ENCODE measurements around the gene RTCA.
"Not testable (repeated sequence)": the region's sequence is repeated elsewhere in the genome, so short reads cannot be mapped to it uniquely, and the experiment has no call there.

RTCA gene

DNA sequence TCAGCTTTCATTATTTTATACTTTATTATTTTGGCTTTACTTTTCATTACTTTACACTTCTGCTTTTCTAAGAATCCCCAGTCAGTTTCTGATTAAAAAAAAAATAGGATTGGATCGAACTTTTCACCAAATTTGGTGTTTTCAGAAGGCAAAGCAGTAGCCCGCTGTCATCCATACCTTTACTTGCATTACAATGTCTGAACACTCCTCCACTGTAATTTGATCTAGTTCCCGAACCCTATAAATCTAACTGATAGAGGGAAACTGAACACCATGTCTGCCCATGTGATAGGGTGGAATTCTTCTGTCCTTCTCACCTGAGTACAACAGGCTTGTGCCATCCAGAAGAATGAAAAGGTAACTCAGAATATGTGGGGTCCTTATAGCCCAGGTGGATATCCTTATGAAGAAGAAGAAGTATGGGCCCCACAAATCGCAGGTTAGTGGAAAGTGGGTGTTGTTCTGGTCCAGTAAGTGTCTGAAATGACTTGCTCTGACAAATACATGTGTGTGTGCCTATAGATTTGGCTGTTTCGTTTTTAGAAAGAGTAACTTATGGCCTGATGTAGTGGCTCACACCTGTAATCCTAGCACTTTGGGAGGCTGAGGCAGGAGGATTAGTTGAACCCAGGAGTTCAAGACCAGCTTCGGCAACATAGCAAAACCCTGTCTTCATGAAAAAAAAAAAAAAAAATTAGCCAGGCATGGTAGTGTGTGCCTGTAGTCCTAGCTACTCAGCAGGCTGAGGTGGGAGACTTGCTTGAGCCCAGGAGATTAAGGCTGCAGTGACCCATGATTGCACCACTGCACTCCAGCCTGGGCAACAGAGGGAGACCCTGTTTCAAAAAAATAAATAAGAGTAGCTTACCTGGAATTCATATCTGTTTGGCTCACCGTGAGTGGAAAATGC lies 59.7 kb downstream of the RTCA start:
- no peaks in the 10 kb centered on the region for H3K27me3 ChIP-seq (replicated peaks; ENCODE audit: control insufficient read depth, insufficient read depth, low read length)
- TF ChIP-seq, protein P1, sequence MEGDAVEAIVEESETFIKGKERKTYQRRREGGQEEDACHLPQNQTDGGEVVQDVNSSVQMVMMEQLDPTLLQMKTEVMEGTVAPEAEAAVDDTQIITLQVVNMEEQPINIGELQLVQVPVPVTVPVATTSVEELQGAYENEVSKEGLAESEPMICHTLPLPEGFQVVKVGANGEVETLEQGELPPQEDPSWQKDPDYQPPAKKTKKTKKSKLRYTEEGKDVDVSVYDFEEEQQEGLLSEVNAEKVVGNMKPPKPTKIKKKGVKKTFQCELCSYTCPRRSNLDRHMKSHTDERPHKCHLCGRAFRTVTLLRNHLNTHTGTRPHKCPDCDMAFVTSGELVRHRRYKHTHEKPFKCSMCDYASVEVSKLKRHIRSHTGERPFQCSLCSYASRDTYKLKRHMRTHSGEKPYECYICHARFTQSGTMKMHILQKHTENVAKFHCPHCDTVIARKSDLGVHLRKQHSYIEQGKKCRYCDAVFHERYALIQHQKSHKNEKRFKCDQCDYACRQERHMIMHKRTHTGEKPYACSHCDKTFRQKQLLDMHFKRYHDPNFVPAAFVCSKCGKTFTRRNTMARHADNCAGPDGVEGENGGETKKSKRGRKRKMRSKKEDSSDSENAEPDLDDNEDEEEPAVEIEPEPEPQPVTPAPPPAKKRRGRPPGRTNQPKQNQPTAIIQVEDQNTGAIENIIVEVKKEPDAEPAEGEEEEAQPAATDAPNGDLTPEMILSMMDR (IDR thresholded peaks at IDR 0.05; ENCODE audit: insufficient read depth, low read length, poor library complexity, severe bottlenecking) = no peak
- no peak overlapping the region for H3K4me3 ChIP-seq (replicated peaks; ENCODE audit: low read depth, low read length)
- DNase-seq (ENCODE audit: extremely low read depth, insufficient read length) = no peak
- H3K36me3 ChIP-seq (ENCODE audit: control insufficient read depth, insufficient read depth, low read length) = no peaks in the 10 kb centered on the region

GRCh38 chr1:100326325-100326670 lies 60.3 kb downstream of the RTCA start:
- H3K27me3 ChIP-seq (replicated peaks; ENCODE audit: control insufficient read depth, insufficient read depth, low read length); DNase-seq (ENCODE audit: extremely low read depth, insufficient read length); H3K4me3 ChIP-seq (replicated peaks; ENCODE audit: low read depth, low read length); H3K36me3 ChIP-seq (ENCODE audit: control insufficient read depth, insufficient read depth, low read length): not testable (repeated sequence)

- Histone ChIP-seq H3K36me3 (ENCODE audit: control insufficient read depth, insufficient read depth, low read length) (no peaks in the 10 kb centered on the region), H3K27me3 (replicated peaks; ENCODE audit: control insufficient read depth, insufficient read depth, low read length) (no peaks in the 10 kb centered on the region), H3K4me3 (replicated peaks; ENCODE audit: low read depth, low read length) (no peak overlapping the region)
- no peak for DNase-seq (ENCODE audit: extremely low read depth, insufficient read length)
- TF ChIP-seq, protein P1 (IDR thresholded peaks at IDR 0.05; ENCODE audit: insufficient read depth, low read length, poor library complexity, severe bottlenecking) = no peak
These were observed 62.1 kb downstream of the RTCA start for GRCh38 chr1:100328133-100328532.

GRCh38 chr1:100331146-100331545 lies 65.1 kb downstream of the RTCA start:
- not testable (repeated sequence) for H3K27me3 ChIP-seq (replicated peaks; ENCODE audit: control insufficient read depth, insufficient read depth, low read length); H3K36me3 ChIP-seq (ENCODE audit: control insufficient read depth, insufficient read depth, low read length); DNase-seq (ENCODE audit: extremely low read depth, insufficient read length); H3K4me3 ChIP-seq (replicated peaks; ENCODE audit: low read depth, low read length)

GRCh38 chr1:100332331-100332730 lies 66.3 kb downstream of the RTCA start:
- TF ChIP-seq, protein P1 (IDR thresholded peaks at IDR 0.05; ENCODE audit: insufficient read depth, low read length, poor library complexity, severe bottlenecking) = no peak

DNA sequence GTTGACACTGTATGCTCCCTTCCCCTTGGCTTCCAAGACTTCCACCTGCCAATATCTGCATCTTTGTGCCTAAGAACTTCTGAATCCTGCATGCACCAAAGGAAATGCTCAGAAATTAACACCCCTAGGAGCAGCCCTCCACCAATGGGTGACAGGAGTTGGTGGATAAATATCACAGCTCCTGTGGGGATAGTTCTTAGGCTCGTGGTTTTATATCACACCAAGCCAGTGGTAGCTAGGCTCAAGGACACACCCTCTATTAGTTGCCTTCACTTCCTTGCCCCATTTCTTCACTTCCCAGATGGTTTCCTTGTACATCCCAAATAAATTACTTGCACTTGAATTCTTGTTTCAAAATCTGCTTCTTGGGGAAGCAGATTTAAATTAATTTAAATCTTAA lies 69.4 kb downstream of the RTCA start:
- no peak overlapping the region for H3K4me3 ChIP-seq (replicated peaks; ENCODE audit: low read depth, low read length)
- DNase-seq (ENCODE audit: extremely low read depth, insufficient read length) = no peak
- TF ChIP-seq, protein P1 (IDR thresholded peaks at IDR 0.05; ENCODE audit: insufficient read depth, low read length, poor library complexity, severe bottlenecking) = no peak
- H3K27me3 ChIP-seq (replicated peaks; ENCODE audit: control insufficient read depth, insufficient read depth, low read length) = no peaks in the 10 kb centered on the region
- no peaks in the 10 kb centered on the region for H3K36me3 ChIP-seq (ENCODE audit: control insufficient read depth, insufficient read depth, low read length)

More at GRCh38 chr1:100332331-100332730, 66.3 kb downstream of the RTCA start:
- Histone ChIP-seq H3K36me3 (ENCODE audit: control insufficient read depth, insufficient read depth, low read length) (no peaks in the 10 kb centered on the region), H3K27me3 (replicated peaks; ENCODE audit: control insufficient read depth, insufficient read depth, low read length) (no peaks in the 10 kb centered on the region), H3K4me3 (replicated peaks; ENCODE audit: low read depth, low read length) (no peak overlapping the region)
- DNase-seq (ENCODE audit: extremely low read depth, insufficient read length) = no peak

DNA sequence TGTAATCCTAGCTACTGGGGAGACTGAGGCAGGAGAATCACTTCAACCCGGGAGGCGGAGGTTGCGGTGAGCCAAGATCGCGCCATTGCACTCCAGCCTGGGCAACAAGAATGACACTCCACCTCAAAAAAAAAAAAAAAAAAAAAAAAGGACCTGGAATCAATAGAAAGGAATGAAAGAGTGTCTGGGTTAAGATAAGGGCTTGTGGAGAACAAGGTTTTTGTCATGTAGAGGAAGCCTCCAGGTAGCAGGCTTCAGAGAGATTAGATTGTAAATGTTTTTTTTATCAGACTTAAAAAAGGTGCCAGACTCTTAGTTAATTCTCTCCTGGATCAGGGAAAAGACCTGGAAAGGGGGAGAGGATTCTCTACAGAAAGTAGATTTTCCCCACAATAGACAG lies 71.9 kb downstream of the RTCA start:
- not testable (repeated sequence) for H3K4me3 ChIP-seq (replicated peaks; ENCODE audit: low read depth, low read length); H3K36me3 ChIP-seq (ENCODE audit: control insufficient read depth, insufficient read depth, low read length); H3K27me3 ChIP-seq (replicated peaks; ENCODE audit: control insufficient read depth, insufficient read depth, low read length); DNase-seq (ENCODE audit: extremely low read depth, insufficient read length)

DNA sequence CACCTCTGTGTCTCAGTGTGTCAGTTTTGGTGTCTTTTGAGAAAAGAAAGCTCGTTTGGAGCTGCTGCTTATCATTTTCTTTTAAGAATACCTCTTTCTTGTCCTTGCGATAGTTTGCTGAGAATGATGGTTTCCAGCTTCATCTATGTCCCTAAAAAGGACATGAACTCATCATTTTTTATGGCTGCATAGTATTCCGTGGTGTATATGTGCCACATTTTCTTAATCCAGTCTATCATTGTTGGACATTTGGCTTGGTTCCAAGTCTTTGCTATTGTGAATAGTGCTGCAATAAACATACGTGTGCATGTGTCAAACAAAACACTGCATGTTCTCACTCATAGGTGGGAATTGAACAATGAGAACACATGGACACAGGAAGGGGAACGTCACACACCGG lies 73.7 kb downstream of the RTCA start:
- H3K27me3 ChIP-seq (replicated peaks; ENCODE audit: control insufficient read depth, insufficient read depth, low read length); H3K4me3 ChIP-seq (replicated peaks; ENCODE audit: low read depth, low read length); H3K36me3 ChIP-seq (ENCODE audit: control insufficient read depth, insufficient read depth, low read length); DNase-seq (ENCODE audit: extremely low read depth, insufficient read length): not testable (repeated sequence)
